ENCODE data around the gene SLC9A9. TPM values are rescaled to one million over a fixed set of nuclear protein-coding genes. Genes with fewer than 3 reads are reported as not detected.

The SLC9A9 gene
- polyA plus RNA-seq, 3 donors = 1.0 to 9.0 (median 8.8) TPM

- no peak overlapping the region for H3K27ac ChIP-seq (ENCODE audit: low read depth, low read length)
- 86 to 96% (median 91%) methylated on average over 1 of the region's 1 CpG for WGBS, 3 donors
Observed at GRCh38 chr3:143637133-143637532, 211.1 kb downstream of the SLC9A9 start.

GRCh38 chr3:143634991-143635390 lies 213.3 kb downstream of the SLC9A9 start:
- 40 to 77% (median 71%) methylated on average over 4 of the region's 4 CpGs for WGBS, 3 donors
- H3K27ac ChIP-seq (ENCODE audit: low read depth, low read length) = no peak overlapping the region

GRCh38 chr3:143634427-143634826 lies 213.8 kb downstream of the SLC9A9 start:
- H3K27ac ChIP-seq (ENCODE audit: low read depth, low read length) = no peak overlapping the region

- WGBS, 3 donors = 83 to 92% (median 86%) methylated on average over 3 of the region's 3 CpGs
- no peak overlapping the region for H3K27ac ChIP-seq (ENCODE audit: low read depth, low read length)
Observed at GRCh38 chr3:143633816-143634215, 214.5 kb downstream of the SLC9A9 start.

- H3K27ac ChIP-seq (ENCODE audit: low read depth, low read length) = no peak overlapping the region
Observed at GRCh38 chr3:143629726-143630125, 218.5 kb downstream of the SLC9A9 start.

- H3K27ac ChIP-seq (ENCODE audit: low read depth, low read length) = no peak overlapping the region
- 48 to 70% (median 70%) methylated on average over 3 of the region's 3 CpGs for WGBS, 3 donors
Observed at GRCh38 chr3:143628971-143629370, 219.3 kb downstream of the SLC9A9 start.

- WGBS, 3 donors = 92 to 96% (median 95%) methylated on average over 5 of the region's 5 CpGs
- H3K27ac ChIP-seq (ENCODE audit: low read depth, low read length) = no peak overlapping the region
Observed at GRCh38 chr3:143627336-143627735, 220.9 kb downstream of the SLC9A9 start.

- WGBS, 3 donors = 82 to 91% (median 86%) methylated on average over 4 of the region's 4 CpGs
- no peak overlapping the region for H3K27ac ChIP-seq (ENCODE audit: low read depth, low read length)
Observed at GRCh38 chr3:143619231-143619630, 229.0 kb downstream of the SLC9A9 start.

- 84 to 97% (median 94%) methylated on average over 2 of the region's 2 CpGs for WGBS, 3 donors
- H3K27ac ChIP-seq (ENCODE audit: low read depth, low read length) = no peak overlapping the region
Observed at GRCh38 chr3:143617050-143617449, 231.2 kb downstream of the SLC9A9 start.

GRCh38 chr3:143613226-143613625 lies 235.0 kb downstream of the SLC9A9 start:
- H3K27ac ChIP-seq (ENCODE audit: low read depth, low read length) = no peak overlapping the region

GRCh38 chr3:143612541-143612940 lies 235.7 kb downstream of the SLC9A9 start:
- 70 to 91% (median 89%) methylated on average over 2 of the region's 2 CpGs for WGBS, 3 donors

GRCh38 chr3:143608966-143609365 lies 239.3 kb downstream of the SLC9A9 start:
- H3K27ac ChIP-seq (ENCODE audit: low read depth, low read length) = no peak overlapping the region
- 83 to 94% (median 91%) methylated on average over 5 of the region's 5 CpGs for WGBS, 3 donors

More at GRCh38 chr3:143612541-143612940, 235.7 kb downstream of the SLC9A9 start:
- no peak overlapping the region for H3K27ac ChIP-seq (ENCODE audit: low read depth, low read length)

- H3K27ac ChIP-seq (ENCODE audit: low read depth, low read length) = no peak overlapping the region
- WGBS, 3 donors = 82 to 87% (median 86%) methylated on average over 3 of the region's 3 CpGs
Observed at GRCh38 chr3:143605233-143605950, 242.9 kb downstream of the SLC9A9 start.

GRCh38 chr3:143604402-143605185 lies 243.7 kb downstream of the SLC9A9 start:
- H3K27ac ChIP-seq (ENCODE audit: low read depth, low read length) = no peak overlapping the region
- WGBS, 3 donors = 80 to 83% (median 82%) methylated on average over 5 of the region's 5 CpGs

- H3K27ac ChIP-seq (ENCODE audit: low read depth, low read length) = no peak overlapping the region
- WGBS, 3 donors = 90 to 94% (median 93%) methylated on average over 5 of the region's 5 CpGs
Observed at GRCh38 chr3:143603774-143604173, 244.5 kb downstream of the SLC9A9 start.

GRCh38 chr3:143601723-143602484 lies 246.4 kb downstream of the SLC9A9 start:
- no peak overlapping the region for H3K27ac ChIP-seq (ENCODE audit: low read depth, low read length)
- WGBS, 3 donors = 50 to 72% (median 51%) methylated on average over 6 of the region's 6 CpGs

- WGBS, 3 donors = 62 to 91% (median 73%) methylated on average over 4 of the region's 4 CpGs
Observed at GRCh38 chr3:143600756-143601718, 247.2 kb downstream of the SLC9A9 start.

More at GRCh38 chr3:143600756-143601718, 247.2 kb downstream of the SLC9A9 start:
- no peak overlapping the region for H3K27ac ChIP-seq (ENCODE audit: low read depth, low read length)

Data from adipose tissue (tissue), 3 donors.